ENCODE results near the gene DTNB.

The DTNB gene

DNA sequence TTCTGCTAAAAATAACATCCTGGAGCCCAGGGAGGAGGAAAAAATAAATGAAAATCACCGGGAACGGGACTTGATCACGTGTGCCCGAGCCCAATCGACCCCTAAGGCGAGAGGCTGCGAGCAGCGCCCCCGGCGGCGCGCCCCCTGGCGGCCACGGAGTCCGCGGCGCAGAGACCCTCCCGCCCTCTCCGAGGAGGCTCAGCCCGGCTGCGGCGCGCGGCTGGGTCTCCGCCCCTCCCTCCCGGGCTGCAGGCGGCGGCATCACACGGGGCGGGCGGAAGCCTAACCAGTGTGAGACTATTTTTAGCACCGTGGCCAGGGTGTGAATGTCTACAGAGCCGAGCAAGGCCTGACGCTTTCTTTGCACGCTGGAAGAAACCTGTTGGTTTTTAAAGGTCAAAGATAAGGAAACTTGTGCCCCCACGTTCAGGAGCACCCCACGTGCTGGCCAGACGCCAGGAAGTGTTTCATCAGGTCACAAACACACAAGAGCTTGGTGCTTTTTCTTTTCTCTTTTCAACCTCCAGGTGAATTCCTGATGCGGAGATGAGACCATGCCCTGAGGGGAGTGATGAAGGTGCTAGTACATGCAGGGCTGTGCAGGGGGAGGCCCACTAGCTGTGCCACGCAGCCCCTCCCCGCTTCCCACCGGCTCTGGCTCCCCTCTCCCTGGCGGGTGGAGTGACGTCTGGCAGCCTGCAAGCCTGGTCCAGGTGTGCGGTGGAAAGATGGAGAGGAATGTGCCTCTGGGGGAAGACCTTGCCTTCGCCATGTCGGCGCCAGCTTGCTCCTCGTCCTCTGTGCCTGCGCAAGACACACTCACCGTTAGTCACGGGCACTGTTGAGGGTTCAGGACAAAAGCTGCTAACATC lies 296.4 kb downstream of the DTNB start:
- TF ChIP-seq CTCF (IDR thresholded peaks at IDR 0.05; ENCODE audit: low read depth, low read length, missing control alignments), result peak; percentile 85
- peak overlapping the region; percentile 20 for H3K4me3 ChIP-seq (replicated peaks; ENCODE audit: low read depth, low read length)
- DNase-seq (ENCODE audit: extremely low read depth, low read depth), result peak; percentile 44

GRCh38 chr2:25375989-25376545 lies 297.3 kb downstream of the DTNB start:
- DNase-seq (ENCODE audit: extremely low read depth, low read depth), result no peak
- H3K4me3 ChIP-seq (replicated peaks; ENCODE audit: low read depth, low read length), result no peak overlapping the region
- TF ChIP-seq CTCF (IDR thresholded peaks at IDR 0.05; ENCODE audit: low read depth, low read length, missing control alignments), result no peak

DNA sequence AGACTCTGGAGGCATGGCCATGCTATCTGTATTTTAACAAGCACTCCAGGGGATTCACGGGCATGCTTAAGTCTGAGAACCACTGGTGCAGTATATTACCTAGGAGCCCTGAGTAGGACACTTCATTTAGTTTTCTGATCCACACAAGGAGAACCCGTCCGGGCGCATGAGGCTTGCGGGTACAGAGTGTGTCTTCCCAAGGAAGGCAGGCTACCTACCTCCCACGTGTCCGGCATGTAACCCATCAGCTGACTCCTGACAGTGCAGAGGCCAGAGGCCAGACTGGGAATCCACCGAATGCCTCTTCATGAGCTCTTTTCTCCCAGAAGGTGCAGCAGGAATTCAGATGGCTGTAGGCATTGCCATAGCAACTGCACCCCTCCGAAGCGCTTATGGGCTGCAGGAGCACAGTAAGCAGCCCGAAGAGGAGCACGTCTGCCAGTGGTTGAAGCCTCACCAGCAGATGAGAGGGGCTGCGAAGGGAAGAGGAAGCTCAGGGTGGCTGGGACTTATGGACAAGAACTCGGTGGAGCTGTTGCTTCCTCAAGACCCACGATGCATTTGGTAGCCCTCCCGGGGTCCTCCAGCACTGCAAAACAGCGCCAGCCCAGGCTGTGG lies 297.9 kb downstream of the DTNB start:
- DNase-seq (ENCODE audit: extremely low read depth, low read depth), result no peak
- no peak for TF ChIP-seq CTCF (IDR thresholded peaks at IDR 0.05; ENCODE audit: low read depth, low read length, missing control alignments)
- no peak overlapping the region for H3K4me3 ChIP-seq (replicated peaks; ENCODE audit: low read depth, low read length)

- no peak overlapping the region for H3K4me3 ChIP-seq (replicated peaks; ENCODE audit: low read depth, low read length)
- no peak for TF ChIP-seq CTCF (IDR thresholded peaks at IDR 0.05; ENCODE audit: low read depth, low read length, missing control alignments)
- no peak for DNase-seq (ENCODE audit: extremely low read depth, low read depth)
Observed at GRCh38 chr2:25374827-25375226, 298.6 kb downstream of the DTNB start.

- DNase-seq (ENCODE audit: extremely low read depth, low read depth), result no peak
- H3K4me3 ChIP-seq (replicated peaks; ENCODE audit: low read depth, low read length), result no peak overlapping the region
- no peak for TF ChIP-seq CTCF (IDR thresholded peaks at IDR 0.05; ENCODE audit: low read depth, low read length, missing control alignments)
Observed at GRCh38 chr2:25374411-25374810, 299.0 kb downstream of the DTNB start.

DNA sequence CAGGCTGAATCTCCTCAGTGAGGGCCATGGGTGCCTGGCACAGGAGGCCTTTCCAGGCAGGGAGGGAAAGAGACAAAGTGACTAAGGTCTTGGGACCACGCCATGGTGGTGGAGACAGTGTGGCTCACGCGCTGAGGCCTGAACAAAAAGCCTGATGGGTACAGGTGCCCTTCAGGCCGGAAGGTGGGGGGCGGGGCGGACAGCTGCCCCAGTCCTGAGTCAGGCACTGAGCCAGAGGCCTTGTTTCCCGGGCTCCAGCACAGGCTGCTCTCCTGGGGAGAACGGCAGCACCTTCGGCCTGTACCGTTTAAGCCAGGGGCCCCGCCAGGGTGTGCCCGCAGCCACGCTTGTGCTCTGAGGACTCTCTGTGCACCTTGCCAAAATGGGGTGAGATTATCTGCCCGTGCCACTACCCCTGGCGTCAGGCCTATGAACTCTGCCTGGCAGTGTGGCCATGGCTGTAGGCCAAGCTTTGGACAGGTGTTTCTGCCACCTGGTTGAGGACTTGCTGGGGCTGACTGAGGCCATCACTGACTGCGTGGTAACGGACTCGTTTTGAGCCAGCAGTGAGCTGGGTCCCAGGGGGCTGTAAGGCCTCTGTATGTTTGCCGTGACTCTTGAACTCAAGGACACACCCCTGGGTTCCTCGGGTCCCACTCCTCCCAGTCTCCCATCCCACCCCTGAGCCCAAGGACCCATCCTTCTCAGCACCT lies 300.0 kb downstream of the DTNB start:
- no peak for DNase-seq (ENCODE audit: extremely low read depth, low read depth)
- no peak for TF ChIP-seq CTCF (IDR thresholded peaks at IDR 0.05; ENCODE audit: low read depth, low read length, missing control alignments)
- no peak overlapping the region for H3K4me3 ChIP-seq (replicated peaks; ENCODE audit: low read depth, low read length)

Measured in HFF-Myc (cell line).